GM23338 (cell line): ENCODE results near the gene LIX1L. TPM values are rescaled to one million over a fixed set of nuclear protein-coding genes. Genes with fewer than 3 reads are reported as not detected.

Source experiments
- ATAC-seq: fragments of 200-7000 bp; cut with Tn5 transposase; 3 replicates; pipeline ENCODE4 v1.9.1; 2020
- DNase-seq: peaks from one replicate; pipeline ENCODE4 v3.0.0-alpha.2; 2015; ENCODE audit warnings: low spot score
- H2AFZ ChIP-seq: fragments of 200-600 bp; sonication (generic); 2 replicates; pipeline ENCODE4 v1.8.0; 2016; ENCODE audit warnings: antibody characterized with exemption, mild to moderate bottlenecking, moderate library complexity
- H3F3A ChIP-seq: fragments of 200-600 bp; sonication (generic); replicated peaks from 2 replicates; pipeline ENCODE4 v1.8.0; 2017; ENCODE audit warnings: antibody characterized with exemption, mixed run types, low read depth
- H3K27ac ChIP-seq: fragments of 200-600 bp; sonication (generic); 2 replicates; pipeline ENCODE4 v1.6.1; 2016; ENCODE audit warnings: low read depth
- H3K27me3 ChIP-seq: fragments of 200-600 bp; sonication (generic); 2 replicates; pipeline ENCODE4 v1.8.0; 2016; ENCODE audit warnings: mild to moderate bottlenecking, mixed run types, moderate library complexity; ENCODE audit not compliant: insufficient read depth
- H3K36me3 ChIP-seq: fragments of 200-600 bp; sonication (generic); 2 replicates; pipeline ENCODE4 v1.8.0; 2016; ENCODE audit warnings: mild to moderate bottlenecking; ENCODE audit not compliant: insufficient read depth
- H3K4me1 ChIP-seq: fragments of 200-600 bp; sonication (generic); 2 replicates; pipeline ENCODE4 v1.8.0; 2016; ENCODE audit warnings: mild to moderate bottlenecking, moderate library complexity; ENCODE audit not compliant: insufficient read depth
- H3K4me2 ChIP-seq: fragments of 200-600 bp; sonication (generic); 2 replicates; pipeline ENCODE4 v1.7.1; 2017; ENCODE audit warnings: mixed run types
- H3K4me3 ChIP-seq: fragments of 200-600 bp; sonication (generic); 2 replicates; pipeline ENCODE4 v1.6.1; 2016; ENCODE audit warnings: mixed run types
- H3K79me2 ChIP-seq: fragments of 200-600 bp; sonication (generic); replicated peaks from 2 replicates; pipeline ENCODE4 v1.8.0; 2017; ENCODE audit warnings: mild to moderate bottlenecking; ENCODE audit not compliant: insufficient read depth
- H3K9me2 ChIP-seq: fragments of 200-600 bp; sonication (generic); 2 replicates; pipeline ENCODE4 v1.8.0; 2017; ENCODE audit not compliant: insufficient read depth
- H4K20me1 ChIP-seq: fragments of 200-600 bp; sonication (generic); replicated peaks from 2 replicates; pipeline ENCODE4 v1.8.0; 2017; ENCODE audit warnings: mild to moderate bottlenecking; ENCODE audit not compliant: insufficient read depth
- H3K27ac Mint-ChIP-seq: 2 replicates; pipeline ENCODE4 v1.8.0; 2020; ENCODE audit warnings: inconsistent platforms, mild to moderate bottlenecking, moderate library complexity, mixed read lengths
- H3K27me3 Mint-ChIP-seq: 3 replicates; pipeline ENCODE4 v1.8.0; 2022; ENCODE audit warnings: low read depth, mild to moderate bottlenecking, moderate library complexity, mixed read lengths, inconsistent platforms; ENCODE audit not compliant: insufficient read depth, poor library complexity
- H3K36me3 Mint-ChIP-seq: 3 replicates; pipeline ENCODE4 v1.8.0; 2021; ENCODE audit warnings: low read depth, mild to moderate bottlenecking, inconsistent platforms, moderate library complexity, mixed read lengths
- H3K4me1 Mint-ChIP-seq: 3 replicates; pipeline ENCODE4 v1.8.0; 2020; ENCODE audit warnings: mild to moderate bottlenecking, inconsistent platforms, mixed read lengths
- H3K4me3 Mint-ChIP-seq: 3 replicates; pipeline ENCODE4 v1.8.0; 2021; ENCODE audit warnings: moderate library complexity, mild to moderate bottlenecking, inconsistent platforms, mixed read lengths
- H3K9me3 Mint-ChIP-seq: 3 replicates; pipeline ENCODE4 v1.8.0; 2020; ENCODE audit warnings: moderate library complexity, mild to moderate bottlenecking, inconsistent platforms, mixed read lengths
- CREB1 ChIP-seq: fragments of 250-450 bp; sonication (Bioruptor Pico); IDR thresholded peaks from 2 replicates; pipeline ENCODE4 v1.5.0; 2020; ENCODE audit warnings: low read depth, mild to moderate bottlenecking, moderate library complexity
- CTCF ChIP-seq, 2 experiments: fragments of 200-600 bp in 1 of 2; sonication (generic) in 1 of 2; conservative IDR thresholded peaks; 2 replicates each; pipeline versions ENCODE4 v1.5.1 to v1.6.1; 2016 to 2017; ENCODE audit warnings: antibody characterized with exemption in 2 of 2, low read depth in 2 of 2, mild to moderate bottlenecking in 2 of 2, moderate library complexity in 1 of 2
- ETS1 ChIP-seq: IDR thresholded peaks from 2 replicates; pipeline ENCODE4 v1.6.1; 2016; ENCODE audit warnings: antibody characterized with exemption
- EZH2 ChIP-seq: fragments of 200-600 bp; sonication (generic); IDR thresholded peaks from one replicate; pipeline ENCODE4 v1.8.0; 2017; ENCODE audit warnings: antibody characterized with exemption, mild to moderate bottlenecking, low read depth; ENCODE audit not compliant: unreplicated experiment
- EZH2phosphoT487 ChIP-seq: fragments of 200-600 bp; sonication (generic); IDR thresholded peaks from one replicate; pipeline ENCODE4 v1.8.1; 2018; ENCODE audit warnings: antibody characterized with exemption; ENCODE audit not compliant: unreplicated experiment
- JUNB ChIP-seq: IDR thresholded peaks from one replicate; pipeline ENCODE4 v1.6.1; 2016; ENCODE audit warnings: antibody characterized with exemption; ENCODE audit not compliant: unreplicated experiment
- NANOG ChIP-seq: IDR thresholded peaks from 2 replicates; pipeline ENCODE4 v1.6.1; 2016; ENCODE audit warnings: antibody characterized with exemption, borderline replicate concordance
- POLR2AphosphoS5 ChIP-seq: IDR thresholded peaks from 2 replicates; pipeline ENCODE4 v1.6.1; 2016; ENCODE audit warnings: antibody characterized with exemption, low read depth
- REST ChIP-seq: IDR thresholded peaks from one replicate; pipeline ENCODE4 v1.6.1; 2018; ENCODE audit warnings: antibody characterized with exemption; ENCODE audit not compliant: unreplicated experiment
- STAT1 ChIP-seq: IDR thresholded peaks from one replicate; pipeline ENCODE4 v1.6.1; 2016; ENCODE audit warnings: antibody characterized with exemption; ENCODE audit not compliant: unreplicated experiment
- ZNF114 ChIP-seq: fragments of 250-450 bp; sonication (Bioruptor Pico); IDR thresholded peaks from 2 replicates; pipeline ENCODE4 v1.5.0; 2020; ENCODE audit warnings: mild to moderate bottlenecking, moderate library complexity
- ZNF331 ChIP-seq: fragments of 250-450 bp; sonication (Bioruptor Pico); IDR thresholded peaks from 2 replicates; pipeline ENCODE4 v1.5.0; 2020; ENCODE audit warnings: low read depth, mild to moderate bottlenecking, moderate library complexity
- polyA plus RNA-seq: library from polyadenylated mRNA; unstranded; fragments of >200 nt; fragmentation: Nextera tagmentation; extraction: Ambion mirVana; gene quantifications from 2 replicates; pipeline ENCODE4 v1.2.1, GENCODE V29; 2016
- total RNA-seq: library from RNA; depleted of rRNA; stranded (reverse); fragments of >200 nt; shearing (Covaris generic); gene quantifications from 2 replicates; pipeline ENCODE4 v1.2.3, GENCODE V29; 2014

LIX1L gene
- total and polyA plus RNA-seq, 2 experiments from 2014 or later, result 0.76 to 2.6 TPM

- Histone ChIP-seq H4K20me1 (no peaks in the 10 kb centered on the region), H3K79me2 (no peaks in the 10 kb centered on the region), H3K27me3 (no peaks in the 10 kb centered on the region), H3K9me2 (no peaks in the 10 kb centered on the region), H3K4me2 (peak overlapping the region; percentile 37; the same call in 1 of the 2 replicates), H3K4me3 (no peak overlapping the region), H3F3A (no peaks in the 10 kb centered on the region), H3K4me1 (peaks cover 9% of the 10 kb centered on the region), H3K36me3 (no peaks in the 10 kb centered on the region), H2AFZ (peak overlapping the region; percentile 45; the same call in 1 of the 2 replicates), H3K27ac (no peak overlapping the region)
- Mint-ChIP-seq H3K27ac (peak overlapping the region; percentile 43; the same call in 1 of the 2 replicates), H3K27me3 (peaks cover 3% of the 10 kb centered on the region), H3K9me3 (no peaks in the 10 kb centered on the region), H3K36me3 (no peaks in the 10 kb centered on the region), H3K4me3 (no peak overlapping the region; the same call in 2 of the 3 replicates), H3K4me1 (peaks cover 31% of the 10 kb centered on the region)
- DNase-seq (peak; percentile 39), ATAC-seq (peak; percentile 58)
- TF ChIP-seq STAT1, result no peak
- no peak for TF ChIP-seq REST
- TF ChIP-seq ZNF331 (CRISPR knock-in tag), result no peak
- no peak for TF ChIP-seq CREB1 (CRISPR knock-in tag)
Measured at GRCh38 chr1:145985502-145986439, 28.0 kb upstream of the LIX1L start.

GRCh38 chr1:145985129-145985501 is 27.3 kb upstream of the LIX1L start:
- H3K27me3 ChIP-seq, result no peaks in the 10 kb centered on the region
- peaks cover 3% of the 10 kb centered on the region for H3K27me3 Mint-ChIP-seq
- no peaks in the 10 kb centered on the region for H3K36me3 Mint-ChIP-seq
- H3K4me1 ChIP-seq, result peaks cover 10% of the 10 kb centered on the region
- H3K36me3 ChIP-seq, result no peaks in the 10 kb centered on the region
- H4K20me1 ChIP-seq, result no peaks in the 10 kb centered on the region
- H3K79me2 ChIP-seq, result no peaks in the 10 kb centered on the region
- no peaks in the 10 kb centered on the region for H3F3A ChIP-seq
- H3K27ac Mint-ChIP-seq, result peak overlapping the region; percentile 43; the same call in 1 of the 2 replicates
- H3K4me2 ChIP-seq, result peak overlapping the region; percentile 37; the same call in 1 of the 2 replicates
- H3K4me1 Mint-ChIP-seq, result peaks cover 28% of the 10 kb centered on the region
- DNase-seq (no peak), ATAC-seq (peak; percentile 32)
- H3K27ac ChIP-seq, result no peak overlapping the region
- no peak overlapping the region for H3K4me3 ChIP-seq
- no peaks in the 10 kb centered on the region for H3K9me3 Mint-ChIP-seq
- H2AFZ ChIP-seq, result peak overlapping the region; percentile 45; the same call in 1 of the 2 replicates
- H3K9me2 ChIP-seq, result no peaks in the 10 kb centered on the region
- H3K4me3 Mint-ChIP-seq, result no peak overlapping the region; the same call in 2 of the 3 replicates
- TF ChIP-seq POLR2AphosphoS5 (no peak), EZH2phosphoT487 (no peak), JUNB (no peak), ZNF331 (CRISPR knock-in tag) (no peak), REST (no peak), CREB1 (CRISPR knock-in tag) (no peak), CTCF (conservative IDR thresholded peaks at IDR 0.05; ENCODE audit: low read depth in 2 of 2) (no peak), EZH2 (no peak), STAT1 (no peak), ETS1 (no peak), NANOG (no peak), ZNF114 (CRISPR knock-in tag) (no peak)
